Osteoblast (primary cell): Measurements from ENCODE around the gene BHLHA15. TPM values are rescaled to one million over a fixed set of nuclear protein-coding genes. Genes with fewer than 3 reads are reported as not detected.
A peak's percentile ranks its signal among the peaks of the same experiment; 100 is the strongest.

Experiments
- DNase-seq: peaks from one replicate; pipeline ENCODE4 v3.0.0; 2011; ENCODE audit warnings: low spot score, mixed read lengths; ENCODE audit not compliant: insufficient read length; ENCODE audit errors: missing footprints
- H2AFZ ChIP-seq: 2 replicates; pipeline ENCODE4 v1.6.0; 2011; ENCODE audit warnings: mild to moderate bottlenecking, low read length
- H3K27ac ChIP-seq: 2 replicates; pipeline ENCODE4 v1.5.1; 2011; ENCODE audit warnings: mild to moderate bottlenecking, low read depth, low read length, moderate library complexity
- H3K27me3 ChIP-seq: 2 replicates; pipeline ENCODE4 v1.6.0; 2012; ENCODE audit warnings: mild to moderate bottlenecking, control low read depth, inconsistent platforms, low read length, moderate library complexity; ENCODE audit not compliant: insufficient read depth
- H3K36me3 ChIP-seq: 2 replicates; pipeline ENCODE4 v1.5.1; 2011; ENCODE audit warnings: mild to moderate bottlenecking, low read length, control low read depth, moderate library complexity; ENCODE audit not compliant: insufficient read depth
- H3K4me1 ChIP-seq: 2 replicates; pipeline ENCODE4 v1.5.1; 2011; ENCODE audit warnings: mild to moderate bottlenecking, low read length, control low read depth, moderate library complexity; ENCODE audit not compliant: insufficient read depth
- H3K4me2 ChIP-seq: 2 replicates; pipeline ENCODE4 v1.6.0; 2011; ENCODE audit warnings: mild to moderate bottlenecking, low read length; ENCODE audit not compliant: insufficient read depth
- H3K4me3 ChIP-seq: fragments of 200-600 bp; sonication (generic); 3 replicates; pipeline ENCODE4 v1.5.1; 2012; ENCODE audit warnings: mild to moderate bottlenecking, low read length, inconsistent platforms; ENCODE audit not compliant: insufficient read depth
- H3K79me2 ChIP-seq: 2 replicates; pipeline ENCODE4 v1.6.0; 2012; ENCODE audit warnings: mild to moderate bottlenecking, low read length, control low read depth, inconsistent platforms; ENCODE audit not compliant: insufficient read depth
- H3K9me3 ChIP-seq: 2 replicates; pipeline ENCODE4 v1.5.1; 2011; ENCODE audit warnings: low read depth, low read length, control low read depth
- H4K20me1 ChIP-seq: 2 replicates; pipeline ENCODE4 v1.6.0; 2012; ENCODE audit warnings: mild to moderate bottlenecking, low read length, control low read depth; ENCODE audit not compliant: insufficient read depth
- total RNA-seq: library from RNA; depleted of rRNA; stranded (reverse); fragments of >200 nt; gene quantifications from 2 replicates; pipeline ENCODE4 v1.2.3, GENCODE V29; 2012
- TF ChIP-seq, protein P1 (sequence below): IDR thresholded peaks from 2 replicates; pipeline ENCODE4 v1.5.1; 2011; ENCODE audit warnings: mild to moderate bottlenecking, low read depth, low read length, moderate library complexity; ENCODE audit errors: extremely low read depth

BHLHA15 gene
- total RNA-seq, 1 donor, result not detected

DNA sequence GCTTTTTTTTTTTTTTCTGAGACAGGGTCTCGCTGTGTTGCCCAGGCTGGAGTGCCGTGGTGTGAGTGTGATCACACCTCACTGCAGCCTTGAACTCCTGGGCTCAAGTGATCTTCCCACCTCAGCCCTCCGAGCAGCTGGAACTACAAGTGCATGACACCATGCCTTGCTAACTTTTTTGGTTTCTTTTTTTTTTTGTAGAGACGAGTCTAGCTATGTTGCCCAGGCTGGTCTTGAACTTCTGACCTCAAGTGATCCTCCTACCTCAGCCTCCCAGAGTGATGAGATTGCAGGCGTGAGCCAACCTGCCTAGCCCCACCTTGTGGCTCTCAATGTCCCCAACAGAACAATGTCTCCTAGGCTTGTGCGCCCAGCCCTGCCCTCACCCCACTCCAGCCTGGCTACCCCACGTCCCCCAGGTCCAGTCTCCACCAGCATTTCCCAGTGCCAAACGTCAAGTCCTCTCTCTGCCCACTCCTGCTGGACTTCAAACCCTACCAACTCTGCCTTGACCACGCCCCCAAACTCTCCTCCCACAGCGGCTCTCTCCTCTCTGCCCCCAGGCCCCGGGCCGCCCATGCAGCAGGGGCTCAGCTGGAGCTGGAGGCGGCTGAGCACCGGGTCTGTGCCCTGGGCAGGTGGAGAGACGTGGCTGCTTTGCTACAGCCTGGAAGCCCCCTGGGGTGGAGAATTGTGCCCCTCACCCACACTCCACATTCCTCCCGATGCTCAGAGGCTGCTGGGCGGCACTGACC, 18.9 kb downstream of the BHLHA15 start:
- TF ChIP-seq, protein P1, sequence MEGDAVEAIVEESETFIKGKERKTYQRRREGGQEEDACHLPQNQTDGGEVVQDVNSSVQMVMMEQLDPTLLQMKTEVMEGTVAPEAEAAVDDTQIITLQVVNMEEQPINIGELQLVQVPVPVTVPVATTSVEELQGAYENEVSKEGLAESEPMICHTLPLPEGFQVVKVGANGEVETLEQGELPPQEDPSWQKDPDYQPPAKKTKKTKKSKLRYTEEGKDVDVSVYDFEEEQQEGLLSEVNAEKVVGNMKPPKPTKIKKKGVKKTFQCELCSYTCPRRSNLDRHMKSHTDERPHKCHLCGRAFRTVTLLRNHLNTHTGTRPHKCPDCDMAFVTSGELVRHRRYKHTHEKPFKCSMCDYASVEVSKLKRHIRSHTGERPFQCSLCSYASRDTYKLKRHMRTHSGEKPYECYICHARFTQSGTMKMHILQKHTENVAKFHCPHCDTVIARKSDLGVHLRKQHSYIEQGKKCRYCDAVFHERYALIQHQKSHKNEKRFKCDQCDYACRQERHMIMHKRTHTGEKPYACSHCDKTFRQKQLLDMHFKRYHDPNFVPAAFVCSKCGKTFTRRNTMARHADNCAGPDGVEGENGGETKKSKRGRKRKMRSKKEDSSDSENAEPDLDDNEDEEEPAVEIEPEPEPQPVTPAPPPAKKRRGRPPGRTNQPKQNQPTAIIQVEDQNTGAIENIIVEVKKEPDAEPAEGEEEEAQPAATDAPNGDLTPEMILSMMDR, result no peak
- H4K20me1 ChIP-seq, result no peaks in the 10 kb centered on the region
- H3K27ac ChIP-seq, result no peak overlapping the region
- no peaks in the 10 kb centered on the region for H3K4me1 ChIP-seq
- no peaks in the 10 kb centered on the region for H3K79me2 ChIP-seq
- peak; percentile 54 for DNase-seq
- peaks cover 11% of the 10 kb centered on the region for H3K36me3 ChIP-seq
- H3K4me3 ChIP-seq, result no peak overlapping the region
- no peaks in the 10 kb centered on the region for H3K9me3 ChIP-seq
- H3K27me3 ChIP-seq, result no peaks in the 10 kb centered on the region
- no peak overlapping the region for H3K4me2 ChIP-seq
- H2AFZ ChIP-seq, result no peak overlapping the region

DNA sequence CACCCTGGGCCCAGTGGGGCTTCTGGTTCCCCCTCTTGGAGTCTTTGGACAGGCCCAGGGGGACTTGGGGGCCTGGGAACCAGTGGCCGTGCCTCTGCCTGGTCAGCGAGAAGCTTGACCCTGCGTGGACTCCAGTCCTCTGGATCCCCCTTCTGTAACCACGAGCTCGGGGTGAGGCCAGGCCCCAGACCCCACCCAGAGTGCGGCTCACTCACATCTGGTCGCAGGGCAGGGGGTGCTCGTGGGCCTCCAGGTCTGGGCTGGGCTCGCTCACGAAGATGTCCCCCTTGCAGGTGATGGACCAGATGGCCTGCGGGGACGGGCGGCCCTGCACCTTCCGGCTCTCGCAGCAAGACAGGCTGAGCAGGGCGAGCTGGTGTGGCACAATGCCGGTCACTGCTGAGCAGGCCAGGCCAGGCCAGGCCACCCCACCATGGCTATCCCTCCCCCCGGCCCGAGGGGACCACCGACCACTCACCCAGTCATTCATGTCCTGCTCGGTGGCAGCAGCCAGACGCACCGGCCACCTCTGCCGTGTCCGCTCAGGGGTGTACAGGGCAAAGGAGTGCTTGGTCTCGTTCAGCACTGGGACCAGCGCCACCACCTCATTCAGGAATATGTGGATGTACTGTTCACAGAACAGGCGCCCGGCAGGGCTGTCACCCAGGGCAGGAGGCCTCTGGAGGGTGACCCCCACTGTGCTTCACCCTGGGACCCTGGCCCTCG, 19.7 kb downstream of the BHLHA15 start:
- TF ChIP-seq, protein P1, result no peak
- Histone ChIP-seq H3K4me2 (no peak overlapping the region), H3K4me1 (no peaks in the 10 kb centered on the region), H3K4me3 (no peak overlapping the region), H3K36me3 (peaks cover 8% of the 10 kb centered on the region), H3K9me3 (no peaks in the 10 kb centered on the region), H4K20me1 (no peaks in the 10 kb centered on the region), H3K27me3 (no peaks in the 10 kb centered on the region), H2AFZ (no peak overlapping the region), H3K79me2 (no peaks in the 10 kb centered on the region), H3K27ac (no peak overlapping the region)
- DNase-seq, result peak; percentile 72

DNA sequence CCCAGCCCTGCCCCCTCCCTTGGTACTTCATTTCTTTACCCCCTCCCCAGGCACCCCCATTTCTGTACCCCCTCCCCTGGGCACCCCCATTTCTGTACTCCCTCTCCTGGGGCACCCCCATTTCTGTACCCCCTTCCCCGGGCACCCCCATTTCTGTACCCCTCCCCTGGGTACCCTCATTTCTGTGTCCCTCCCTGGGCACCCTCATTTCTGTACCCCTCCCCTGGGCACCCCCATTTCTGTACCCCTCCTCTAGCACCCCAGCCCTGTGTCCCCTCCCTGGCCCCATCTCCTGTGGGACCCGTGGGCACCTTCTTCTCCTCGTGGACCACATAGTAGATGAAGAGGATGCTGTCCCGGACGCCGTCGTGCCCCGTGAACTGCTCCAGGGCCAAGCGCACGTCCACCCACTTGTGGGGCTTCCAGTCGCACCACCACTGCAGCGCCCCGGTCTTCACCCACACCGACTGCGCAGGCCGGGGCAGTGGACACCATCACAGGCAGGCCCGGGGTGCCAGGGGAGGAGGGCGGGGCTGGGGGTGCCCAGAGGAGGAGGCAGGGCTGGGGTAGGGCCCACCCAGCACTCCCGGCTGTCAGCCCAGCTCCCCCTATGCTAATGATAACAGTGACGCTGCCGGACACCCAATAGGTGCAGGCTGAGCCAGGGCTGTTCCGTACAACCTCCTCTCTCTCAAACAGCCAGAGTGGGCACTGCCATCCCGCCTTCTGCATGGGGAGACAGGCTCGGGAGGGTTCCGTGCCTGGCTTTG, 20.4 kb downstream of the BHLHA15 start:
- Histone ChIP-seq H3K4me1 (no peaks in the 10 kb centered on the region), H3K4me2 (no peak overlapping the region), H3K36me3 (peaks cover 8% of the 10 kb centered on the region), H4K20me1 (no peaks in the 10 kb centered on the region), H3K79me2 (no peaks in the 10 kb centered on the region), H3K27ac (no peak overlapping the region), H3K9me3 (no peaks in the 10 kb centered on the region), H2AFZ (no peak overlapping the region), H3K4me3 (no peak overlapping the region), H3K27me3 (no peaks in the 10 kb centered on the region)
- TF ChIP-seq, protein P1, result no peak
- DNase-seq, result peak; percentile 56

DNA sequence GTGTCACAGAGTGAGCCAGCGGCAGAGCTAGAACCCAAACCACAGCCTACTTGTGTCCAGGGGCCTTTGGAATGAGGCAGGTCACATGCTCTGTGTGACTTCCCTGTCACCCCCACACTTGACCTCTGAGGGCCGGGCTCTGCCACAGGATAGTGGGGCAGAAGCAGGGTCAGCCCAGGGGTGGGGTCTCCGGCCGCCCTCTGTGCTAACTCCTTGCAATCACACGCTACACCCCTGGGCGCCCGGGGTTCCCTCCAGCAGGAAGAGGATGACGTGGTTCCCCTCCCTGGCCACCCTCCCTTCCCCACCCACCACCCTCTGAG, 21.0 kb downstream of the BHLHA15 start:
- no peaks in the 10 kb centered on the region for H3K4me1 ChIP-seq
- no peak overlapping the region for H3K4me2 ChIP-seq
- TF ChIP-seq, protein P1, result no peak
- no peaks in the 10 kb centered on the region for H3K27me3 ChIP-seq
- H3K9me3 ChIP-seq, result no peaks in the 10 kb centered on the region
- no peaks in the 10 kb centered on the region for H4K20me1 ChIP-seq
- no peaks in the 10 kb centered on the region for H3K79me2 ChIP-seq
- peaks cover 13% of the 10 kb centered on the region for H3K36me3 ChIP-seq
- H2AFZ ChIP-seq, result no peak overlapping the region
- no peak overlapping the region for H3K4me3 ChIP-seq
- no peak for DNase-seq
- H3K27ac ChIP-seq, result no peak overlapping the region
